SK-N-SH treated with all-trans-retinoic acid at 6 μM for 48 hours (cell line): ENCODE data around the gene FNTB.
A peak's percentile ranks its signal among the peaks of the same experiment; 100 is the strongest.

Experiments
- ATAC-seq: fragments of 200-7000 bp; cut with Tn5 transposase; 3 replicates; pipeline ENCODE4 v1.9.1; 2020; ENCODE audit warnings: mild to moderate bottlenecking, moderate library complexity
- ARNTL ChIP-seq: fragments of 450-650 bp; formaldehyde crosslinking; IDR thresholded peaks from 2 replicates; pipeline ENCODE4 v1.5.0; 2020; ENCODE audit warnings: low read depth, mild to moderate bottlenecking, moderate library complexity, borderline replicate concordance
- BACH2 ChIP-seq: fragments of 250-450 bp; sonication (Bioruptor Pico); IDR thresholded peaks from 2 replicates; pipeline ENCODE4 v1.9.0; 2021; ENCODE audit warnings: mild to moderate bottlenecking, borderline replicate concordance
- CSDC2 ChIP-seq: fragments of 250-450 bp; sonication (Bioruptor Pico); IDR thresholded peaks from 2 replicates; pipeline ENCODE4 v1.5.0; 2020; ENCODE audit warnings: mild to moderate bottlenecking, moderate library complexity
- CSRNP3 ChIP-seq: fragments of 250-450 bp; sonication (Bioruptor Pico); IDR thresholded peaks from 2 replicates; pipeline ENCODE4 v1.5.1; 2021; ENCODE audit warnings: mild to moderate bottlenecking, moderate library complexity
- ESRRG ChIP-seq: fragments of 250-450 bp; sonication (Bioruptor Pico); IDR thresholded peaks from 2 replicates; pipeline ENCODE4 v1.6.1; 2021; ENCODE audit warnings: mild to moderate bottlenecking
- GLIS3 ChIP-seq: fragments of 250-450 bp; sonication (Bioruptor Pico); IDR thresholded peaks from 2 replicates; pipeline ENCODE4 v1.5.0; 2020; ENCODE audit warnings: mild to moderate bottlenecking, moderate library complexity
- ISL1 ChIP-seq: fragments of 250-450 bp; sonication (Bioruptor Pico); IDR thresholded peaks from 2 replicates; pipeline ENCODE4 v2.1.2; 2022; ENCODE audit warnings: mild to moderate bottlenecking, moderate library complexity
- OSR1 ChIP-seq: fragments of 250-450 bp; sonication (Bioruptor Pico); IDR thresholded peaks from 2 replicates; pipeline ENCODE4 v1.8.0; 2022; ENCODE audit warnings: moderate library complexity, mild to moderate bottlenecking, inconsistent platforms
- PATZ1 ChIP-seq: fragments of 250-450 bp; sonication (Bioruptor Pico); IDR thresholded peaks from 2 replicates; pipeline ENCODE4 v1.8.0; 2020; ENCODE audit warnings: mild to moderate bottlenecking, moderate library complexity, borderline replicate concordance
- PPARA ChIP-seq: fragments of 250-450 bp; sonication (Bioruptor Pico); IDR thresholded peaks from 2 replicates; pipeline ENCODE4 v1.5.0; 2020; ENCODE audit warnings: mild to moderate bottlenecking, borderline replicate concordance
- RARB ChIP-seq: fragments of 250-450 bp; sonication (Bioruptor Pico); IDR thresholded peaks from 2 replicates; pipeline ENCODE4 v1.8.0; 2021; ENCODE audit warnings: mild to moderate bottlenecking, moderate library complexity
- SNAI2 ChIP-seq: fragments of 250-450 bp; sonication (Bioruptor Pico); IDR thresholded peaks from 2 replicates; pipeline ENCODE4 v1.5.0; 2020; ENCODE audit warnings: mild to moderate bottlenecking, moderate library complexity
- TCF4 ChIP-seq: fragments of 250-450 bp; sonication (Bioruptor Pico); IDR thresholded peaks from 2 replicates; pipeline ENCODE4 v1.8.0; 2021; ENCODE audit warnings: mild to moderate bottlenecking, moderate library complexity, borderline replicate concordance
- TOX ChIP-seq: fragments of 250-450 bp; sonication (Bioruptor Pico); IDR thresholded peaks from 2 replicates; pipeline ENCODE4 v1.8.0; 2021; ENCODE audit warnings: mild to moderate bottlenecking, moderate library complexity, borderline replicate concordance
- ZC3H10 ChIP-seq: fragments of 250-450 bp; sonication (Bioruptor Pico); IDR thresholded peaks from 2 replicates; pipeline ENCODE4 v1.5.1; 2021; ENCODE audit warnings: mild to moderate bottlenecking, moderate library complexity
- ZFP3 ChIP-seq: fragments of 250-450 bp; sonication (Bioruptor Pico); IDR thresholded peaks from 2 replicates; pipeline ENCODE4 v1.5.0; 2020; ENCODE audit warnings: mild to moderate bottlenecking, moderate library complexity
- ZFP30 ChIP-seq: fragments of 450-650 bp; formaldehyde crosslinking; IDR thresholded peaks from 2 replicates; pipeline ENCODE4 v1.5.0; 2022; ENCODE audit warnings: mild to moderate bottlenecking, moderate library complexity
- ZNF565 ChIP-seq: fragments of 450-650 bp; formaldehyde crosslinking; conservative IDR thresholded peaks from 2 replicates; pipeline ENCODE4 v1.5.0; 2020; ENCODE audit warnings: low read depth, mild to moderate bottlenecking, moderate library complexity
- ZNF70 ChIP-seq: fragments of 450-650 bp; formaldehyde crosslinking; IDR thresholded peaks from 2 replicates; pipeline ENCODE4 v1.5.0; 2020; ENCODE audit warnings: mild to moderate bottlenecking, moderate library complexity
- TF ChIP-seq, protein P1 (sequence below): fragments of 250-450 bp; sonication (Bioruptor Pico); IDR thresholded peaks from 2 replicates; pipeline ENCODE4 v1.5.1; 2020; ENCODE audit warnings: low read depth, mild to moderate bottlenecking, moderate library complexity
- TF ChIP-seq, protein P2 (sequence below): fragments of 250-450 bp; sonication (Bioruptor Pico); IDR thresholded peaks from 2 replicates; pipeline ENCODE4 v1.8.0; 2021; ENCODE audit warnings: low read depth, mild to moderate bottlenecking, moderate library complexity, borderline replicate concordance

Gene FNTB

GRCh38 chr14:65069874-65070413, 83.2 kb downstream of the FNTB start:
- TF ChIP-seq, protein P1, sequence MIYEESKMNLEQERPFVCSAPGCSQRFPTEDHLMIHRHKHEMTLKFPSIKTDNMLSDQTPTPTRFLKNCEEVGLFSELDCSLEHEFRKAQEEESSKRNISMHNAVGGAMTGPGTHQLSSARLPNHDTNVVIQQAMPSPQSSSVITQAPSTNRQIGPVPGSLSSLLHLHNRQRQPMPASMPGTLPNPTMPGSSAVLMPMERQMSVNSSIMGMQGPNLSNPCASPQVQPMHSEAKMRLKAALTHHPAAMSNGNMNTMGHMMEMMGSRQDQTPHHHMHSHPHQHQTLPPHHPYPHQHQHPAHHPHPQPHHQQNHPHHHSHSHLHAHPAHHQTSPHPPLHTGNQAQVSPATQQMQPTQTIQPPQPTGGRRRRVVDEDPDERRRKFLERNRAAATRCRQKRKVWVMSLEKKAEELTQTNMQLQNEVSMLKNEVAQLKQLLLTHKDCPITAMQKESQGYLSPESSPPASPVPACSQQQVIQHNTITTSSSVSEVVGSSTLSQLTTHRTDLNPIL (CRISPR knock-in tag), result no peak
- TF ChIP-seq ZC3H10 (CRISPR knock-in tag), result no peak
- TF ChIP-seq PPARA (CRISPR knock-in tag), result no peak
- no peak for TF ChIP-seq OSR1
- TF ChIP-seq TCF4 (CRISPR knock-in tag), result no peak
- ATAC-seq, result no peak

DNA sequence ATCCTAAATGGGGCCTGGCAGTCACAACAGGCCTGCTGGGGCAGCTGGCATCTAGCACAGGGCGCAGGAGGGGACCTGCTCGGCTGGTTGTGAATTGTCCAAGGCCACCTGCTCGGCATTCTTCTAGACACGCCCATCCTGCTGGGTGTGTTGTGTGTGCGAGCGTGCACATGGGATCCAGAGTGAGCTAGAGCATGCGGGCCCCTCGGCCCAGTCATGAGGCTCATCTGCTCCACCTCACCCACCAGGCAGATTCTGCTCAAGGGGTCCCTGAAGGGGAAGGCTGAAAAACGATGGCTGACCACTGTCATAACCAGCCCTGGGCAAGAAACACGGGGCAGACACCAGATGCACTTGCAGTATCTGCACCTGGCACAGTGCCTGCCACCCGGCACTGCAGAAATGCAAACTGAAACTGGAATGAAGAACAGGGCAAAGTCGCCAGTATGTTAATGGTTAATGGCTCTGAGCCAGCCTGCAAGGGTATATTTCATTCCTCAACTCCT, 83.8 kb downstream of the FNTB start:
- TF ChIP-seq TCF4 (CRISPR knock-in tag) (no peak), TOX (CRISPR knock-in tag) (no peak), ISL1 (CRISPR knock-in tag) (no peak), GLIS3 (CRISPR knock-in tag) (no peak), ZNF565 (CRISPR knock-in tag) (no peak), BACH2 (no peak), CSRNP3 (CRISPR knock-in tag) (no peak), ARNTL (CRISPR knock-in tag) (no peak), ESRRG (CRISPR knock-in tag) (no peak), ZC3H10 (CRISPR knock-in tag) (no peak), RARB (CRISPR knock-in tag) (no peak), PATZ1 (CRISPR knock-in tag) (no peak), CSDC2 (no peak)
- TF ChIP-seq, all 23 proteins: peak for 0
- no peak for ATAC-seq

DNA sequence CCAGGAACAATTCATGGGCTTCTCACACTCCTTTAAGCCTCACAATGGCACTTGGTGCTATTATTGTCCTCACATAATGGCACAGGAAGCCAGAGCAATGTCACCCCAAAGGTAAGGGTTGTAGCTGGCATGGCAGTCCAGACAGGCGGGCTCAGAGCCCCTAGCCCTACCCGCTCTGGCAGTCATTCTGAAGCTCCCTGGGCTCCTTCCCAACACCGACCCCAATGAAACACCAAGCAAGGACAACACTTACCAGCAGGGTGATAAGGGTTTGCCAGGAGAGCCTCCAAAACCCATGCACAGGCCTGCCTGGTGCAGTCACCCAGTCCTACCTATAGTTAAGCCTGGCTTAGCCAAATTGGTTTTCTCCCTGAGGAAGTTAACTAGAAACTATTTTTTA, 84.8 kb downstream of the FNTB start:
- TF ChIP-seq OSR1 (no peak), ZFP3 (CRISPR knock-in tag) (no peak), TOX (CRISPR knock-in tag) (no peak), BACH2 (no peak), ZC3H10 (CRISPR knock-in tag) (no peak), ZNF70 (CRISPR knock-in tag) (no peak), ZFP30 (CRISPR knock-in tag) (no peak), TCF4 (CRISPR knock-in tag) (no peak), GLIS3 (CRISPR knock-in tag) (no peak), RARB (CRISPR knock-in tag) (no peak), SNAI2 (CRISPR knock-in tag) (no peak), PATZ1 (CRISPR knock-in tag) (no peak), CSRNP3 (CRISPR knock-in tag) (no peak), ARNTL (CRISPR knock-in tag) (no peak), PPARA (CRISPR knock-in tag) (no peak), ISL1 (CRISPR knock-in tag) (no peak), ESRRG (CRISPR knock-in tag) (no peak), CSDC2 (no peak), ZNF565 (CRISPR knock-in tag) (no peak)
- TF ChIP-seq, protein P2, sequence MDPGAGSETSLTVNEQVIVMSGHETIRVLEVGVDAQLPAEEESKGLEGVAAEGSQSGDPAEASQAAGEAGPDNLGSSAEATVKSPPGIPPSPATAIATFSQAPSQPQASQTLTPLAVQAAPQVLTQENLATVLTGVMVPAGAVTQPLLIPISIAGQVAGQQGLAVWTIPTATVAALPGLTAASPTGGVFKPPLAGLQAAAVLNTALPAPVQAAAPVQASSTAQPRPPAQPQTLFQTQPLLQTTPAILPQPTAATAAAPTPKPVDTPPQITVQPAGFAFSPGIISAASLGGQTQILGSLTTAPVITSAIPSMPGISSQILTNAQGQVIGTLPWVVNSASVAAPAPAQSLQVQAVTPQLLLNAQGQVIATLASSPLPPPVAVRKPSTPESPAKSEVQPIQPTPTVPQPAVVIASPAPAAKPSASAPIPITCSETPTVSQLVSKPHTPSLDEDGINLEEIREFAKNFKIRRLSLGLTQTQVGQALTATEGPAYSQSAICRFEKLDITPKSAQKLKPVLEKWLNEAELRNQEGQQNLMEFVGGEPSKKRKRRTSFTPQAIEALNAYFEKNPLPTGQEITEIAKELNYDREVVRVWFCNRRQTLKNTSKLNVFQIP (CRISPR knock-in tag), result no peak
- 0 out of 3 replicates have a peak, but pooled peaks have one; percentile 16 for ATAC-seq
